Endothelial cell of umbilical vein (primary cell): ENCODE data around the gene C4orf50. TPM values are rescaled to one million over a fixed set of nuclear protein-coding genes. Genes with fewer than 3 reads are reported as not detected.

Experiments used
- BruUV-seq: library from RNA; stranded (reverse); fragments of 400-500 nt; replicated peaks from 2 replicates; lab custom pipeline; 2021; lab: Mats Ljungman, UMichigan
- CTCF ChIA-PET: fragments of 300-600, 350-600 bp; sonication (Branson Sonifier 250); formaldehyde crosslinking; loops from one replicate; lab custom pipeline; 2021; ENCODE audit warnings: antibody characterized with exemption, inconsistent platforms; lab: Charles Lee
- POLR2A ChIA-PET: fragments of 300-600, 350-600 bp; sonication (Branson Sonifier 250); formaldehyde crosslinking; loops from one replicate; lab custom pipeline; 2021; ENCODE audit warnings: antibody characterized with exemption, inconsistent platforms; lab: Charles Lee
- DNase-seq: peaks from one replicate; pipeline ENCODE4 v3.0.0-alpha.2; 2011; ENCODE audit warnings: low read depth, low spot score
- FAIRE-seq: peaks from 2 replicates; lab custom pipeline; 2011; peaks lifted over from hg19 to GRCh38; lab: Jason Lieb, UNC
- H2AFZ ChIP-seq: 2 replicates; pipeline ENCODE4 v1.6.0; 2012; ENCODE audit warnings: low read depth, low read length, control low read depth, inconsistent platforms
- H3K27ac ChIP-seq: 2 replicates; pipeline ENCODE4 v1.5.1; 2011; ENCODE audit warnings: low read depth, mild to moderate bottlenecking, control low read depth, low read length, moderate library complexity; ENCODE audit not compliant: insufficient read depth
- H3K27me3 ChIP-seq, 2 experiments: 2 replicates each; pipeline versions ENCODE4 v1.6.0 to v1.6.1; 2011; ENCODE audit warnings: low read length in 2 of 2, mixed read lengths in 1 of 2; ENCODE audit not compliant: control insufficient read depth in 2 of 2, insufficient read depth in 2 of 2
- H3K36me3 ChIP-seq, 2 experiments: 2 replicates in 1 of 2; 3 replicates in 1 of 2; pipeline ENCODE4 v1.5.1; 2011; ENCODE audit warnings: low read length in 2 of 2, mild to moderate bottlenecking in 1 of 2, moderate library complexity in 1 of 2; ENCODE audit not compliant: control insufficient read depth in 2 of 2, insufficient read depth in 2 of 2; ENCODE audit errors: extremely low read depth in 1 of 2
- H3K4me1 ChIP-seq: 3 replicates; pipeline ENCODE4 v1.5.1; 2011; ENCODE audit warnings: mild to moderate bottlenecking, low read length; ENCODE audit not compliant: control insufficient read depth, insufficient read depth; ENCODE audit errors: extremely low read depth
- H3K4me2 ChIP-seq: 2 replicates; pipeline ENCODE4 v1.6.1; 2011; ENCODE audit warnings: low read length, control low read depth, mixed read lengths; ENCODE audit not compliant: insufficient read depth
- H3K4me3 ChIP-seq, 3 experiments: fragments of 200-600 bp in 1 of 3; sonication (generic), shearing (Covaris generic) in 1 of 3; replicated peaks in 1 of 3; 2 replicates each; pipeline ENCODE4 v1.5.1; 2011 to 2016; ENCODE audit warnings: control low read depth in 3 of 3, low read length in 3 of 3, mild to moderate bottlenecking in 2 of 3, inconsistent platforms in 1 of 3, low read depth in 1 of 3, moderate library complexity in 1 of 3; ENCODE audit not compliant: insufficient read depth in 1 of 3
- H3K79me2 ChIP-seq: 2 replicates; pipeline ENCODE4 v1.6.0; 2012; ENCODE audit warnings: low read length, inconsistent platforms; ENCODE audit not compliant: control insufficient read depth, insufficient read depth
- H3K9ac ChIP-seq: replicated peaks from 2 replicates; pipeline ENCODE3; 2011; ENCODE audit warnings: low read length, control low read depth; ENCODE audit not compliant: insufficient read depth; ENCODE audit errors: extremely low read depth
- H3K9me1 ChIP-seq: replicated peaks from 3 replicates; pipeline ENCODE4 v1.6.0; 2011; ENCODE audit warnings: mild to moderate bottlenecking, low read length; ENCODE audit not compliant: control insufficient read depth, insufficient read depth; ENCODE audit errors: extremely low read depth
- H3K9me3 ChIP-seq: replicated peaks from 2 replicates; pipeline ENCODE4 v1.5.1; 2012; ENCODE audit warnings: low read length, inconsistent platforms; ENCODE audit not compliant: control insufficient read depth, insufficient read depth
- H4K20me1 ChIP-seq: replicated peaks from 2 replicates; pipeline ENCODE3; 2011; ENCODE audit warnings: mild to moderate bottlenecking, low read length; ENCODE audit not compliant: control insufficient read depth, insufficient read depth; ENCODE audit errors: extremely low read depth
- CTCF ChIP-seq, 2 donors: IDR thresholded peaks; 1 replicate in 1 of 2; 2 replicates in 1 of 2; pipeline ENCODE4 v1.5.1; 2011; ENCODE audit warnings: low read length in 2 of 2, mild to moderate bottlenecking in 2 of 2, moderate library complexity in 2 of 2, control low read depth in 1 of 2, inconsistent platforms in 1 of 2, low read depth in 1 of 2; ENCODE audit not compliant: insufficient read depth in 1 of 2; ENCODE audit errors: extremely low read depth in 1 of 2
- FOS ChIP-seq: IDR thresholded peaks from 2 replicates; pipeline ENCODE4 v1.6.1; 2011; ENCODE audit warnings: mild to moderate bottlenecking, low read length, moderate library complexity, borderline replicate concordance; ENCODE audit not compliant: insufficient read depth
- GATA2 ChIP-seq: IDR thresholded peaks from 2 replicates; pipeline ENCODE4 v1.7.0; 2011; ENCODE audit warnings: low read depth, mild to moderate bottlenecking, moderate library complexity, mixed read lengths, low read length; ENCODE audit not compliant: insufficient read length, insufficient read depth
- JUN ChIP-seq: IDR thresholded peaks from 2 replicates; pipeline ENCODE4 v1.6.1; 2011; ENCODE audit warnings: borderline replicate concordance, low read depth; ENCODE audit not compliant: insufficient read length, insufficient read depth
- MYC ChIP-seq: IDR thresholded peaks from one replicate; pipeline ENCODE4 v1.6.1; 2011; ENCODE audit warnings: mild to moderate bottlenecking, low read depth, low read length
- POLR2A ChIP-seq: IDR thresholded peaks from 2 replicates; pipeline ENCODE4 v1.6.1; 2012; ENCODE audit warnings: low read depth, mild to moderate bottlenecking, control low read depth, low read length
- POLR2AphosphoS5 ChIP-seq: IDR thresholded peaks from 2 replicates; pipeline ENCODE4 v1.6.1; 2012; ENCODE audit warnings: low read depth, mild to moderate bottlenecking, control low read depth, low read length, moderate library complexity; ENCODE audit not compliant: insufficient read depth
- dilution Hi-C: fragments of 300-500 bp; cut with MboI; formaldehyde crosslinking; loops from one replicate; pipeline ENCODE4 v1.15.0; 2019; ENCODE audit warnings: low sequenced_read_pairs; ENCODE audit not compliant: extremely low pct_ligation_motif_present
- intact Hi-C: fragments of 100-400 bp; cut with micrococcal nuclease; formaldehyde crosslinking; loops from one replicate; pipeline ENCODE4 v1.10.0; 2022
- polyA plus RNA-seq, 4 experiments: library from polyadenylated mRNA; depleted of rRNA in 3 of 4; stranded (reverse) in 3 of 4; unstranded in 1 of 4; fragments of >200 nt; gene quantifications; 2 replicates each; pipeline versions ENCODE4 v1.2.1 to v1.2.3, GENCODE V29; 2011 to 2012; ENCODE audit warnings: missing spikeins in 1 of 4
- total RNA-seq: library from RNA; stranded (reverse); gene quantifications from 2 replicates; pipeline ENCODE4 v1.2.3, GENCODE V29; 2021
- TF ChIP-seq, protein P1 (sequence below): IDR thresholded peaks from 2 replicates; pipeline ENCODE4 v1.6.1; 2011; ENCODE audit not compliant: insufficient read depth, insufficient read length

The C4orf50 gene
- total and polyA plus RNA-seq, 2 donors (not counting 3 experiments of a cell fraction or from before 2014, with no cell fraction given) = not detected

- Histone ChIP-seq H3K27me3 (no peaks in the 10 kb centered on the region), H3K4me1 (no peaks in the 10 kb centered on the region), H3K9ac (no peak overlapping the region), H4K20me1 (no peaks in the 10 kb centered on the region), H3K36me3 (no peaks in the 10 kb centered on the region), H3K9me1 (no peaks in the 10 kb centered on the region), H3K79me2 (no peaks in the 10 kb centered on the region), H3K4me2 (no peak overlapping the region), H3K9me3 (no peaks in the 10 kb centered on the region), H3K27ac (no peak overlapping the region), H2AFZ (no peak overlapping the region), H3K4me3 (no peak overlapping the region)
- no TSS peak for BruUV-seq
- FAIRE-seq (no peak), DNase-seq (no peak)
- ChIA-PET CTCF (no interaction called here), POLR2A (no interaction called here)
- intact Hi-C loops (no loop called here), dilution Hi-C loops (no loop called here)
- no peak for TF ChIP-seq MYC
- TF ChIP-seq FOS = no peak
- no peak for TF ChIP-seq POLR2A
- no peak for TF ChIP-seq GATA2
- TF ChIP-seq, protein P1, sequence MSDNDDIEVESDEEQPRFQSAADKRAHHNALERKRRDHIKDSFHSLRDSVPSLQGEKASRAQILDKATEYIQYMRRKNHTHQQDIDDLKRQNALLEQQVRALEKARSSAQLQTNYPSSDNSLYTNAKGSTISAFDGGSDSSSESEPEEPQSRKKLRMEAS = no peak
- TF ChIP-seq CTCF (IDR thresholded peaks at IDR 0.05; ENCODE audit: extremely low read depth in 1 of 2, insufficient read depth in 1 of 2, low read depth in 1 of 2, low read length in 2 of 2) = no peak
- no peak for TF ChIP-seq JUN
- no peak for TF ChIP-seq POLR2AphosphoS5
Measured at GRCh38 chr4:6017030-6017429, 1.2 kb downstream of the C4orf50 start.
